Femur (tissue), 1 donor: ENCODE measurements around the gene MIDN.
"Not testable (repeated sequence)": the region's sequence is repeated elsewhere in the genome, so short reads cannot be mapped to it uniquely, and the experiment has no call there.

ENCODE experiments used
- DNase-seq: peaks from one replicate; pipeline ENCODE4 v3.0.0-alpha.2; 2017

The MIDN gene

GRCh38 chr19:1248139-1248785 is at the start of gene MIDN:
MIDN (plus strand) TSS chr19:1248583; CDS start chr19:1250297, 1,714 bp downstream.
- peak; percentile 83 for DNase-seq

- DNase-seq: no peak
Measured at GRCh38 chr19:1199531-1199930, 48.9 kb upstream of the MIDN start.

- DNase-seq: not testable (repeated sequence)
Measured at GRCh38 chr19:1200614-1201013, 47.8 kb upstream of the MIDN start.

- peak; percentile 99 for DNase-seq
Measured at GRCh38 chr19:1205114-1206099, 43.0 kb upstream of the MIDN start, which contains the start of gene STK11. STK11 (plus strand) TSS chr19:1205778; CDS start chr19:1206914, 1,136 bp downstream.

- peak; percentile 39 for DNase-seq
Measured at GRCh38 chr19:1206150-1206863, 42.1 kb upstream of the MIDN start.

GRCh38 chr19:1206864-1207450 is 41.4 kb upstream of the MIDN start:
- DNase-seq: no peak

- DNase-seq: not testable (repeated sequence)
Measured at GRCh38 chr19:1208830-1209229, 39.6 kb upstream of the MIDN start.

- DNase-seq: no peak
Measured at GRCh38 chr19:1210227-1210538, 38.2 kb upstream of the MIDN start.

- DNase-seq: peak; percentile 50
Measured at GRCh38 chr19:1211494-1212234, 36.7 kb upstream of the MIDN start.

- DNase-seq: peak; percentile 80
Measured at GRCh38 chr19:1213391-1214286, 34.7 kb upstream of the MIDN start.

GRCh38 chr19:1214299-1214861 is 34.0 kb upstream of the MIDN start:
- no peak for DNase-seq

- DNase-seq: peak; percentile 81
Measured at GRCh38 chr19:1214862-1215731, 33.3 kb upstream of the MIDN start.

- DNase-seq: no peak
Measured at GRCh38 chr19:1216756-1217155, 31.6 kb upstream of the MIDN start.

- DNase-seq: peak; percentile 80
Measured at GRCh38 chr19:1217366-1217765, 31.0 kb upstream of the MIDN start.

GRCh38 chr19:1218751-1219567 is 29.4 kb upstream of the MIDN start:
- no peak for DNase-seq

- DNase-seq: no peak
Measured at GRCh38 chr19:1219786-1220476, 28.5 kb upstream of the MIDN start.

GRCh38 chr19:1220477-1220930 is 27.9 kb upstream of the MIDN start:
- no peak for DNase-seq
